GM10266 (cell line): ENCODE measurements around the gene FTO.

ENCODE experiments used
- DNase-seq: peaks from one replicate; pipeline ENCODE4 v3.0.0; 2012; ENCODE audit errors: extremely low spot score
- TF ChIP-seq, protein P1 (sequence below): IDR thresholded peaks from 2 replicates; pipeline ENCODE4 v1.5.1; 2012; ENCODE audit warnings: mild to moderate bottlenecking, low read depth; ENCODE audit not compliant: control insufficient read depth, insufficient read depth; ENCODE audit errors: missing control alignments

Gene FTO

DNA sequence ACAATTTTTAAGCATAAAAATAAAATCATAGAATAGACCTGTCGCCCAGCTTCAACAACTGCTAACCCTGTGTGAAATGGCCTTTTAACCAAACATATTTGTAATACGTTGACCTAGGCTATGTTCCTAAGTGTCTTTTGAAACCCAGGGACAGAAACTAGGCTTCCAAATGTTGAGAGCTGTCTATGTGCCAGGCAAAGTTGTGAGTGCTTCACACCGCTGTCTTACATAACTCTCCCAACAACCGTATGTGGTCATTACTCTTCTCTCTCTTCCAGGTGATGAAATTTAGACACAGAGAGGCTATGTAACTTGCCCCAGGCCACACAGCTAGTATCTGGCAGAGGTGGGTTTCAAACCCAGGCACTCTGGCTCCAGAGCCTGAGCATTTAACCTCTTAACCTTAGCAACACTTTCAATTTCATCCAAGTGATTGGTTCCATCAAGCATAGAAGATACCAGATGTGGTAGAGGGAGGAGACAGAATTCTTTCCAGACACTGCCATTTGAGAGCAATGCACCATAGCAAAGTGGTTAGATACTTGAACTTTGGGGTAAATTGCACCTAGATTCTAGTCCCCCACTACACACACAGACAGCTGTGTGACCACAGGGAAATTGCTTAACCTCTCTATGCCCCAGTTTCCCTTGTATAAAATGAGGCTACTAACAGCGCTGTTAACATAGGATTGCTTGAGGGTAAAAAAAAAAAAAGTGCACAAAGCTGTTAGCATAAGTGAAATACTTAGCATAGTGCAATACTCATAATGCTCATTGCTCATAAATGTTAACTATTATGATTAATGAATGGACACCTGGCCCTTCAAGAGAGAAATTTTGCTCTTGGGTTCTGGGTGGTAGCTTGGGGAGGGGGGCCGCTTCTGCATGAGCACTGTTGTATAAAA lies 422.0 kb downstream of the FTO start:
- TF ChIP-seq, protein P1, sequence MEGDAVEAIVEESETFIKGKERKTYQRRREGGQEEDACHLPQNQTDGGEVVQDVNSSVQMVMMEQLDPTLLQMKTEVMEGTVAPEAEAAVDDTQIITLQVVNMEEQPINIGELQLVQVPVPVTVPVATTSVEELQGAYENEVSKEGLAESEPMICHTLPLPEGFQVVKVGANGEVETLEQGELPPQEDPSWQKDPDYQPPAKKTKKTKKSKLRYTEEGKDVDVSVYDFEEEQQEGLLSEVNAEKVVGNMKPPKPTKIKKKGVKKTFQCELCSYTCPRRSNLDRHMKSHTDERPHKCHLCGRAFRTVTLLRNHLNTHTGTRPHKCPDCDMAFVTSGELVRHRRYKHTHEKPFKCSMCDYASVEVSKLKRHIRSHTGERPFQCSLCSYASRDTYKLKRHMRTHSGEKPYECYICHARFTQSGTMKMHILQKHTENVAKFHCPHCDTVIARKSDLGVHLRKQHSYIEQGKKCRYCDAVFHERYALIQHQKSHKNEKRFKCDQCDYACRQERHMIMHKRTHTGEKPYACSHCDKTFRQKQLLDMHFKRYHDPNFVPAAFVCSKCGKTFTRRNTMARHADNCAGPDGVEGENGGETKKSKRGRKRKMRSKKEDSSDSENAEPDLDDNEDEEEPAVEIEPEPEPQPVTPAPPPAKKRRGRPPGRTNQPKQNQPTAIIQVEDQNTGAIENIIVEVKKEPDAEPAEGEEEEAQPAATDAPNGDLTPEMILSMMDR: no peak
- DNase-seq: no peak

DNA sequence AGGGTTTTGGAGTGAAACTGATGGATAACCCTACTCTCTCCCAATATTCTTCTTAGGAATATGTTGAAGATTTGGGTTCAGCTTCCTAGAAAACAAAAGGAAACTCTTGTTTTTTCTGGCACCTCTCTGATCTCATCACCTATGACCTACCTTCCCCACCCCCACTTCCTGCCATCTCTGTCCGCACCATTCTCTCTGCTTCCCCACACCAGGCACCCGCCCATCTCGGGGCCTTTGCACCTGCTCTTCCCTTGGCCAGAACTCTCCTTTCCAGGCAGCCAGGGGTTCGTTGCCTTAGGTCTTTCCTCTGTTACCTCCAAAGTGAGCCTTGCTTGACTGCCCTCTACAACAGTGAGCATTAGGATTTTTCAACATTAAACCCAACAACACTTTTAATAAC lies 423.0 kb downstream of the FTO start:
- TF ChIP-seq, protein P1: no peak
- no peak for DNase-seq

DNA sequence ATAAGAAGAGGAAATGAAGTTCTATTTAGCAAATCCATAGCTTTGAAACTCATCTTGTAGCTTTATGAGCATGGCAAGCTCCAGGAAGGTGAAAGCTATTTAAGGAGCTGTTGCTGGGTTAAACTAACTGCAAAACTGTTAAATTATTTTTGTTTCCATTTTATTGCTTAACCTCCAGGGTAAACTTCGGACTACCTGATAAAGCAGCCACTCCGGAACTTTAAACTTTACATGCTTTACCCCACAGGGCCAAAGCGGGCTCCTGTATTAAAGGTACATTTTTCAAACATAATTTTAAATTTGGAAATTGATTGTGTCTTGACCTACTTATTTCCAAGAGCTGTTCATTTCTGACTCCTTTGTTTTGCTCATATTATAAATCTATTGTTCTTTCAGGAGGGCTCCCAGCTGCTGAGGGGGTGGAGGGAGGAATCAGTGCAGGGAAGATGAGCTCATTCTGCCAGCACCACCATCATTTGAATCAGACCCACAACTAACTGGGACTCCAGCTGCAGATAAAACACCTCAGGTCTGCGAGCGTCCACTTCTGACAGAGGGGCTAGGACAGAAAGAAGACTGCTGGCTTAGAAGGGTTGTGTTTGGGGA lies 424.8 kb downstream of the FTO start:
- TF ChIP-seq, protein P1: no peak
- DNase-seq: no peak

DNA sequence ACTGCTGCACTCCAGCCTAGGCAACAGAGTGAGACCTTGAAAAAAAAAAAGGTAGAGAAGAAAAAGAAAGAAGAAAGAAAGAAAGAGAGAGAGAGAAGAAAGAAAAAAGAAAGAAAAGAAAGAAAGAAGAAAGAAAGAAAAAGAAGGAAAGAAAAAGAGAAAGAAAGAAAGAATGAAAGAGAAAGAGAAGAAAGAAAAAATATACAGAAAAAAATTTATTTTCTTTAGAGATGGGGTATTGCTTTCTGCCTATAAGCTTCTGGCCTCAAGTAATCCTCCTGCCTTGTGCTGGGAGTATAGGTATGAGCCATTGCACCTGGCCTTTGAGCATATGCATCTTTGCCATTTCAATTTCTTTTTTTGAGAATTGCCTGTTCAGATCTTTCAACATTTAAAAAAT lies 425.9 kb downstream of the FTO start:
- DNase-seq: no peak
- TF ChIP-seq, protein P1: no peak

DNA sequence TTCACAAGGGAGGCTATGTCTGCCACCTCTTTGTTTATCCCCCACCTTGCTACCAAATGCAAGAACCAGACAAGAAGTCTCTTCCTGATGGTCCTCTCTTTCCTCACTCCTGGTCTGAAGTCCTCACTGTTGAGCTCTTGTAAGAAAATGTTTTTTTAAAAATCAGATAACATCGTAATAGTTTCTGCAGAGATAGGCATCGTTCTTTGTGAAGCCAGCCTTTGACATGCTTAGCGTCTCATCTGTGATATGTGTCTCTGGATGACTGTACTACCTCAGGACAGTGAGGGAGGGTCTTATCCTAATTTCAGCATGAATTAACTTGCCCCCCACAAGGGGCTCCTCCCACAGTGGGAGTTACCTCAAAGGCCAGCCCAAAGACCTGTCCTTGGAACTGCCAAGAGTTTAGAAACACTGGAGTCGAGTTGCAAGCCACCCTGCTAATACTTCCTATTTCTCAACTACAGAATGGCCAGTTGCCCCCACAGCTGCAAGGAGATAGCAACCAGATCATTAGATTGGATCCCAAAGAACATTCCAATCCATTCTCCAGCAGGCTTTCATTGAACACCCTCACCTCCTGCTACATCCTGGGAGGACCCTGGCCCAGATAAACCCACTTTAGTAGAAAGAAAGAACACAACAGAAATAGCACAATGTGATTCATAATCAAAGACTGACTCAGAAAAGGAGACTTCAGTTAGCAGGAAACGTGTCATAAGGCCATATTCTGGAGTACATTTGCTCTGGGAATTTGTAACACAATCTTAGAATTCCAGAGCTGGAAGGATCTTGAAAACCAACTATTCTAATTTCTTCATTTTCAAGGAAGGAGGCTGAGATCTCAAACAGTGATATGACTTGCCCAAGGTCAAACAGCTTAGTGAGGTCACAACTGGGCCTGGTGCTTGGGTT lies 431.7 kb downstream of the FTO start:
- TF ChIP-seq, protein P1: no peak
- DNase-seq: no peak

DNA sequence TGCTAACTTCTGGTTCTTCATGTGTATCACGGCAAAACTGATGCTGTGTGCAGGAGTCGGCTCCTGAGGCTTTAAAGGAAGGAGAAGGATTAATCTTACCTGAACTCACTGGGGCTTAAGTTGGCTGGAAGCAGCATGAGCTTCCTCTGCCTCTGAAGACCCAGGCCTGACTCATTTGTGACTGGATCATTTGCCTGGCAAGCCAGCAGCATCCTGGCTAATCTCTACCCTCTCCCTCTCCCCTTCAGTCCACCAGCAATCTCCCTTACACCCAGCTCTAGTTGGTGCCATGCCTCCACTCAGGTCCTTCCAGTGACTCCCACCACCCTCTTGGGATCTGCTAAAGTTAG lies 432.3 kb downstream of the FTO start:
- TF ChIP-seq, protein P1: no peak

More for the DNA sequence above, 432.3 kb downstream of the FTO start:
- DNase-seq: no peak
